ENCODE data around the gene NUDT1.

DNA sequence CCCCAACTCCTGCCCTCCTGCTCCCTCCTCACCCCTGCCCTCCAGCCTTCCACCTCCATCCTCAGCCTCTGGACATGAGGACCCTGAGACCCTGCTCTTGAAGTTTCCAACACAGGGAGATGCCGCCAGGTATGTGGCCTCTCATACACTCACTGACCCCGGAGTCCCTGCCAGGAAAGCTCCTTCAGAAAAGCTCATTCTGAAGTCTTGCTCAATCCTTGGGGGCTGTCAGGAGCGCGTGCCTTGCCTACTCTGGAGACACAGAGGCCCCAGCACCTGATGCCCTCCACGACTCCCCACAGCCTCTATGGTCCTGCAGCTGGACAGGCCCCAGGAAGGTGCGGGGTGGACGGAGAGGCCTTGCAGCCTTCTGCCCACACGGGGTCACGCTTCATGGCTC, 11.0 kb downstream of the NUDT1 start:
- TF ChIP-seq, protein P1, sequence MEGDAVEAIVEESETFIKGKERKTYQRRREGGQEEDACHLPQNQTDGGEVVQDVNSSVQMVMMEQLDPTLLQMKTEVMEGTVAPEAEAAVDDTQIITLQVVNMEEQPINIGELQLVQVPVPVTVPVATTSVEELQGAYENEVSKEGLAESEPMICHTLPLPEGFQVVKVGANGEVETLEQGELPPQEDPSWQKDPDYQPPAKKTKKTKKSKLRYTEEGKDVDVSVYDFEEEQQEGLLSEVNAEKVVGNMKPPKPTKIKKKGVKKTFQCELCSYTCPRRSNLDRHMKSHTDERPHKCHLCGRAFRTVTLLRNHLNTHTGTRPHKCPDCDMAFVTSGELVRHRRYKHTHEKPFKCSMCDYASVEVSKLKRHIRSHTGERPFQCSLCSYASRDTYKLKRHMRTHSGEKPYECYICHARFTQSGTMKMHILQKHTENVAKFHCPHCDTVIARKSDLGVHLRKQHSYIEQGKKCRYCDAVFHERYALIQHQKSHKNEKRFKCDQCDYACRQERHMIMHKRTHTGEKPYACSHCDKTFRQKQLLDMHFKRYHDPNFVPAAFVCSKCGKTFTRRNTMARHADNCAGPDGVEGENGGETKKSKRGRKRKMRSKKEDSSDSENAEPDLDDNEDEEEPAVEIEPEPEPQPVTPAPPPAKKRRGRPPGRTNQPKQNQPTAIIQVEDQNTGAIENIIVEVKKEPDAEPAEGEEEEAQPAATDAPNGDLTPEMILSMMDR (IDR thresholded peaks at IDR 0.05), result no peak
- TF ChIP-seq NR2C2 (CRISPR knock-in tag; IDR thresholded peaks at IDR 0.05), result no peak
- TF ChIP-seq USF2 (CRISPR knock-in tag; IDR thresholded peaks at IDR 0.05), result no peak
- TF ChIP-seq ZNF423 (CRISPR knock-in tag; IDR thresholded peaks at IDR 0.05), result no peak
- no peak for TF ChIP-seq E2F1 (CRISPR knock-in tag; IDR thresholded peaks at IDR 0.05)
- no peak for TF ChIP-seq ESRRA (CRISPR knock-in tag; IDR thresholded peaks at IDR 0.05; ENCODE audit: borderline replicate concordance)
